ENCODE measurements around the gene IKZF3.
A peak's percentile ranks its signal among the peaks of the same experiment; 100 is the strongest.
"Not testable (repeated sequence)": the region's sequence is repeated elsewhere in the genome, so short reads cannot be mapped to it uniquely, and the experiment has no call there.

IKZF3 gene

GRCh38 chr17:39729280-39729851 is 134.7 kb downstream of the IKZF3 start:
- peaks cover 4% of the 10 kb centered on the region; the same call in 1 of the 2 replicates for H3K4me1 ChIP-seq (ENCODE audit: low read length)
- peak overlapping the region; percentile 82 for H3K4me3 ChIP-seq (ENCODE audit: low read length)
- no peaks in the 10 kb centered on the region for H3K9me3 ChIP-seq (replicated peaks; ENCODE audit: insufficient read depth, low read length)
- H3K36me3 ChIP-seq (replicated peaks; ENCODE audit: insufficient read depth, low read length): no peaks in the 10 kb centered on the region
- DNase-seq: no peak
- peak overlapping the region; percentile 93 for H3K4me2 ChIP-seq (ENCODE audit: low read depth, low read length)
- H2AFZ ChIP-seq (ENCODE audit: low read length): no peak overlapping the region
- TF ChIP-seq EZH2phosphoT487 (IDR thresholded peaks at IDR 0.05; ENCODE audit: low read length) (no peak), EZH2 (optimal IDR thresholded peaks at IDR 0.05; ENCODE audit: low read depth, low read length) (no peak)
- TF ChIP-seq, protein P1, sequence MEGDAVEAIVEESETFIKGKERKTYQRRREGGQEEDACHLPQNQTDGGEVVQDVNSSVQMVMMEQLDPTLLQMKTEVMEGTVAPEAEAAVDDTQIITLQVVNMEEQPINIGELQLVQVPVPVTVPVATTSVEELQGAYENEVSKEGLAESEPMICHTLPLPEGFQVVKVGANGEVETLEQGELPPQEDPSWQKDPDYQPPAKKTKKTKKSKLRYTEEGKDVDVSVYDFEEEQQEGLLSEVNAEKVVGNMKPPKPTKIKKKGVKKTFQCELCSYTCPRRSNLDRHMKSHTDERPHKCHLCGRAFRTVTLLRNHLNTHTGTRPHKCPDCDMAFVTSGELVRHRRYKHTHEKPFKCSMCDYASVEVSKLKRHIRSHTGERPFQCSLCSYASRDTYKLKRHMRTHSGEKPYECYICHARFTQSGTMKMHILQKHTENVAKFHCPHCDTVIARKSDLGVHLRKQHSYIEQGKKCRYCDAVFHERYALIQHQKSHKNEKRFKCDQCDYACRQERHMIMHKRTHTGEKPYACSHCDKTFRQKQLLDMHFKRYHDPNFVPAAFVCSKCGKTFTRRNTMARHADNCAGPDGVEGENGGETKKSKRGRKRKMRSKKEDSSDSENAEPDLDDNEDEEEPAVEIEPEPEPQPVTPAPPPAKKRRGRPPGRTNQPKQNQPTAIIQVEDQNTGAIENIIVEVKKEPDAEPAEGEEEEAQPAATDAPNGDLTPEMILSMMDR (IDR thresholded peaks at IDR 0.05; ENCODE audit: low read length): no peak
- peaks cover 22% of the 10 kb centered on the region for H3K79me2 ChIP-seq (ENCODE audit: low read length)
- H3F3A ChIP-seq (ENCODE audit: insufficient read depth, low read length): no peaks in the 10 kb centered on the region
- no peaks in the 10 kb centered on the region for H3K9me2 ChIP-seq (replicated peaks; ENCODE audit: insufficient read depth, low read length)
- no peaks in the 10 kb centered on the region for H4K20me1 ChIP-seq (ENCODE audit: insufficient read depth, low read length)
- H3K9ac ChIP-seq (ENCODE audit: low read length): peak overlapping the region; percentile 80
- no peaks in the 10 kb centered on the region for H3K27me3 ChIP-seq (replicated peaks; ENCODE audit: insufficient read depth, low read length)
- H3K27ac ChIP-seq (ENCODE audit: low read length): no peak overlapping the region

- Histone ChIP-seq H3K79me2 (ENCODE audit: low read length) (peaks cover 22% of the 10 kb centered on the region), H4K20me1 (ENCODE audit: insufficient read depth, low read length) (no peaks in the 10 kb centered on the region), H3K27me3 (replicated peaks; ENCODE audit: insufficient read depth, low read length) (no peaks in the 10 kb centered on the region), H3K4me2 (ENCODE audit: low read depth, low read length) (no peak overlapping the region), H3K9ac (ENCODE audit: low read length) (no peak overlapping the region), H3K9me2 (replicated peaks; ENCODE audit: insufficient read depth, low read length) (no peaks in the 10 kb centered on the region), H3F3A (ENCODE audit: insufficient read depth, low read length) (no peaks in the 10 kb centered on the region), H3K4me3 (ENCODE audit: low read length) (no peak overlapping the region), H2AFZ (ENCODE audit: low read length) (no peak overlapping the region), H3K36me3 (replicated peaks; ENCODE audit: insufficient read depth, low read length) (no peaks in the 10 kb centered on the region), H3K9me3 (replicated peaks; ENCODE audit: insufficient read depth, low read length) (no peaks in the 10 kb centered on the region), H3K27ac (ENCODE audit: low read length) (no peak overlapping the region), H3K4me1 (ENCODE audit: low read length) (peaks cover 4% of the 10 kb centered on the region; the same call in 1 of the 2 replicates)
- DNase-seq: no peak
- TF ChIP-seq EZH2phosphoT487 (IDR thresholded peaks at IDR 0.05; ENCODE audit: low read length) (no peak), EZH2 (optimal IDR thresholded peaks at IDR 0.05; ENCODE audit: low read depth, low read length) (no peak)
- TF ChIP-seq, protein P1 (IDR thresholded peaks at IDR 0.05; ENCODE audit: low read length): no peak
Observed at GRCh38 chr17:39727556-39727955, 136.6 kb downstream of the IKZF3 start.

GRCh38 chr17:39726617-39727016 is 137.5 kb downstream of the IKZF3 start:
- Histone ChIP-seq H3K27me3 (replicated peaks; ENCODE audit: insufficient read depth, low read length) (no peaks in the 10 kb centered on the region), H3K9me2 (replicated peaks; ENCODE audit: insufficient read depth, low read length) (no peaks in the 10 kb centered on the region), H4K20me1 (ENCODE audit: insufficient read depth, low read length) (no peaks in the 10 kb centered on the region), H3K4me2 (ENCODE audit: low read depth, low read length) (no peak overlapping the region), H3K79me2 (ENCODE audit: low read length) (peaks cover 22% of the 10 kb centered on the region), H3K27ac (ENCODE audit: low read length) (no peak overlapping the region), H3K4me3 (ENCODE audit: low read length) (no peak overlapping the region), H3K4me1 (ENCODE audit: low read length) (peaks cover 4% of the 10 kb centered on the region; the same call in 1 of the 2 replicates), H3F3A (ENCODE audit: insufficient read depth, low read length) (no peaks in the 10 kb centered on the region), H3K36me3 (replicated peaks; ENCODE audit: insufficient read depth, low read length) (no peaks in the 10 kb centered on the region), H2AFZ (ENCODE audit: low read length) (no peak overlapping the region), H3K9me3 (replicated peaks; ENCODE audit: insufficient read depth, low read length) (no peaks in the 10 kb centered on the region), H3K9ac (ENCODE audit: low read length) (no peak overlapping the region)
- no peak for DNase-seq
- no peak for TF ChIP-seq EZH2 (optimal IDR thresholded peaks at IDR 0.05; ENCODE audit: low read depth, low read length)
- no peak for TF ChIP-seq EZH2phosphoT487 (IDR thresholded peaks at IDR 0.05; ENCODE audit: low read length)
- TF ChIP-seq, protein P1 (IDR thresholded peaks at IDR 0.05; ENCODE audit: low read length): no peak

- not testable (repeated sequence) for H3K9me3 ChIP-seq (replicated peaks; ENCODE audit: insufficient read depth, low read length); H3K27me3 ChIP-seq (replicated peaks; ENCODE audit: insufficient read depth, low read length); H4K20me1 ChIP-seq (ENCODE audit: insufficient read depth, low read length); H3K36me3 ChIP-seq (replicated peaks; ENCODE audit: insufficient read depth, low read length); H3K4me1 ChIP-seq (ENCODE audit: low read length); H2AFZ ChIP-seq (ENCODE audit: low read length); DNase-seq; H3K9ac ChIP-seq (ENCODE audit: low read length); H3K4me3 ChIP-seq (ENCODE audit: low read length); H3K9me2 ChIP-seq (replicated peaks; ENCODE audit: insufficient read depth, low read length); H3F3A ChIP-seq (ENCODE audit: insufficient read depth, low read length); H3K4me2 ChIP-seq (ENCODE audit: low read depth, low read length); H3K27ac ChIP-seq (ENCODE audit: low read length)
- H3K79me2 ChIP-seq (ENCODE audit: low read length): peaks cover 22% of the 10 kb centered on the region
Observed at GRCh38 chr17:39725923-39726322, 138.2 kb downstream of the IKZF3 start.

Data from MM.1S (cell line).